Spinal cord (tissue), 4 donors: ENCODE data around the gene HYCC1. TPM values are rescaled to one million over a fixed set of nuclear protein-coding genes. Genes with fewer than 3 reads are reported as not detected.

Source experiments
- polyA plus RNA-seq, 2 donors: library from polyadenylated mRNA; unstranded; fragments of 120-200 nt; gene quantifications; one replicate each; pipeline ENCODE4 v1.2.1, GENCODE V29; 2013; ENCODE audit not compliant: insufficient read length in 2 of 2
- total RNA-seq, 2 donors: library from RNA; depleted of rRNA in 1 of 2; stranded (reverse); fragments of 120-200 nt in 1 of 2; fragments of >200 nt in 1 of 2; gene quantifications; one replicate each; pipeline versions ENCODE4 v1.2.3 to v1.2.4, GENCODE V29; 2013 to 2014

Gene HYCC1
- total and polyA plus RNA-seq, 4 donors, result 15.9 to 52.7 (median 27.1) TPM

Other genes starting within 250 kb of the HYCC1 start
- gene TOMM7, start 191.3 kb downstream of the HYCC1 start, total RNA-seq, result 100 to 1,000 TPM; 110 to 386 TPM
- gene TOMM7, start 191.3 kb downstream of the HYCC1 start, polyA plus RNA-seq, result 100 to 1,000 TPM; 538 to 539 TPM
- gene KLHL7, start 91.7 kb upstream of the HYCC1 start, total RNA-seq, result 10 to 100 TPM; 53.6 to 78.3 TPM
- 10 to 100 TPM; 65.4 to 73.6 TPM for gene KLHL7, start 91.7 kb upstream of the HYCC1 start, polyA plus RNA-seq
- gene NUP42, start 167.9 kb upstream of the HYCC1 start, total RNA-seq, result 10 to 100 TPM; 57.0 to 69.8 TPM
- 10 to 100 TPM; 57.5 to 83.6 TPM for gene NUP42, start 167.9 kb upstream of the HYCC1 start, polyA plus RNA-seq
- gene GPNMB, start 232.6 kb upstream of the HYCC1 start, total RNA-seq, result 10 to 100 TPM; 42.5 to 47.6 TPM
- 10 to 100 TPM in 1 of 2 donors, 1 to 10 TPM in 1; 4.4 to 10.7 TPM for gene GPNMB, start 232.6 kb upstream of the HYCC1 start, polyA plus RNA-seq